Psoas muscle (tissue), 8 donors: ENCODE measurements around the gene WASF3. TPM values are rescaled to one million over a fixed set of nuclear protein-coding genes. Genes with fewer than 3 reads are reported as not detected.

Experiments used
- ATAC-seq, 4 donors: fragments of 200-7000 bp; cut with Tn5 transposase; one replicate each; pipeline ENCODE4 v1.9.1; 2020; ENCODE audit warnings: moderate library complexity in 3 of 4, mild to moderate bottlenecking in 2 of 4
- DNase-seq, 2 donors: peaks; one replicate each; pipeline ENCODE4 v3.0.0-alpha.2; 2020
- H3K27ac ChIP-seq: fragments of 200-600 bp; one replicate; pipeline ENCODE4 v1.8.0; 2022
- H3K27me3 ChIP-seq, 3 donors: fragments of 200-600 bp in 1 of 3; one replicate each; pipeline versions ENCODE4 v1.6.1 to v1.8.0; 2013 to 2022; ENCODE audit warnings: low read length in 2 of 3, mild to moderate bottlenecking in 2 of 3, moderate library complexity in 1 of 3; ENCODE audit not compliant: insufficient read depth in 3 of 3
- H3K36me3 ChIP-seq, 2 donors: fragments of 200-600 bp in 1 of 2; one replicate each; pipeline versions ENCODE4 v1.6.1 to v1.8.0; 2013 to 2022; ENCODE audit warnings: low read depth in 1 of 2, mild to moderate bottlenecking in 1 of 2, moderate library complexity in 1 of 2; ENCODE audit not compliant: insufficient read depth in 1 of 2
- H3K4me1 ChIP-seq: fragments of 200-600 bp; one replicate; pipeline ENCODE4 v1.8.0; 2022
- H3K4me3 ChIP-seq: fragments of 200-600 bp; one replicate; pipeline ENCODE4 v1.8.0; 2022; ENCODE audit warnings: mild to moderate bottlenecking
- H3K9me3 ChIP-seq: fragments of 200-600 bp; one replicate; pipeline ENCODE4 v1.8.0; 2022
- WGBS, 3 donors: extraction: QIAGEN DNeasy Blood & Tissue Kit; methylation state at CpG; one replicate each; pipeline versions ENCODE4 v1.1.6 to v1.1.7; 2013; 5-methylcytosine and 5-hydroxymethylcytosine counted together
- intact Hi-C, 2 donors: fragments of 100-400 bp; cut with DNase I; formaldehyde crosslinking; loops; one replicate each; pipeline versions ENCODE4 v1.11.0 to v1.14.2; 2022
- polyA plus RNA-seq, 3 donors: library from polyadenylated mRNA; stranded (reverse); fragments of 200-250 nt; gene quantifications; one replicate each; pipeline ENCODE4 v1.2.3, GENCODE V29; 2013
- total RNA-seq, 4 donors: library from RNA; stranded (reverse); fragmentation: NEBNext Ultra II Directional in 2 of 4; extraction: Animal tissue kit (Norgen Biotek cat#: 25700) in 2 of 4; gene quantifications; one replicate each; pipeline versions ENCODE4 v1.2.1 to v1.2.4, GENCODE V29; 2021 to 2023
- TF ChIP-seq, protein P1 (sequence below): fragments of 200-600 bp; IDR thresholded peaks from one replicate; pipeline ENCODE4 v1.8.0; 2022; ENCODE audit warnings: antibody characterized with exemption
- donor health status: healthy with polysubstance abuse.
- donor health status: DM: no; HTN: no; CAD: no; lungs with moderate emphysema.
- donor health status: Bipolar disorder and iron deficiency.
- donor health status: healthy.
- donor health status: DM: yes; HTN: yes; CAD: no.
- donor health status: DM: no; HTN: no; CAD: no.
- donor health status: DM: no; HTN: no; CAD: no.
- donor health status: DM: yes; HTN: yes; CAD: no.

WASF3 gene
- total and polyA plus RNA-seq, 7 donors = 2.5 to 9.7 (median 6.8) TPM

DNA sequence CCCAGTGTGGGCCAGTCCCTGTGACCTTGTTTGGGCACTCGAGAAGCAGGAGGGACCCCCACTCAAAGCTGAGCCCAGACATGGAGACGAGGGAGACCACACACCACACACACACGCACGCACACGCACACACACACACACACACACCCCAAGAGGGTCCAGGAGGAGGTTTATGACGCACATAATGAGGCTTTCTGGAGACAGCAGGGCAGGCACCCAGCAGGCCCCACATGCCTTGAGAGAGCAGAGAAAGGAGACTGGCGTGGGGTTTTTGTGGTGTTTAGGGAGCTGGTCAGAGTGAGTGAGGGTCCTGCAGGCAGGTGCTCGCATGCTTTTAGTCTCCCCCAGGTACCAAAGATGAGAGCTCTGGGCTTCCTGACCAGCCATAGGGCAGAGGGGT lies 160.7 kb downstream of the WASF3 start:
- TF ChIP-seq, protein P1, sequence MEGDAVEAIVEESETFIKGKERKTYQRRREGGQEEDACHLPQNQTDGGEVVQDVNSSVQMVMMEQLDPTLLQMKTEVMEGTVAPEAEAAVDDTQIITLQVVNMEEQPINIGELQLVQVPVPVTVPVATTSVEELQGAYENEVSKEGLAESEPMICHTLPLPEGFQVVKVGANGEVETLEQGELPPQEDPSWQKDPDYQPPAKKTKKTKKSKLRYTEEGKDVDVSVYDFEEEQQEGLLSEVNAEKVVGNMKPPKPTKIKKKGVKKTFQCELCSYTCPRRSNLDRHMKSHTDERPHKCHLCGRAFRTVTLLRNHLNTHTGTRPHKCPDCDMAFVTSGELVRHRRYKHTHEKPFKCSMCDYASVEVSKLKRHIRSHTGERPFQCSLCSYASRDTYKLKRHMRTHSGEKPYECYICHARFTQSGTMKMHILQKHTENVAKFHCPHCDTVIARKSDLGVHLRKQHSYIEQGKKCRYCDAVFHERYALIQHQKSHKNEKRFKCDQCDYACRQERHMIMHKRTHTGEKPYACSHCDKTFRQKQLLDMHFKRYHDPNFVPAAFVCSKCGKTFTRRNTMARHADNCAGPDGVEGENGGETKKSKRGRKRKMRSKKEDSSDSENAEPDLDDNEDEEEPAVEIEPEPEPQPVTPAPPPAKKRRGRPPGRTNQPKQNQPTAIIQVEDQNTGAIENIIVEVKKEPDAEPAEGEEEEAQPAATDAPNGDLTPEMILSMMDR = no peak
- H3K4me3 ChIP-seq = no peak overlapping the region
- H3K27me3 ChIP-seq = peaks cover 0 to 2% (median 0%) of the 10 kb centered on the region in 3 donors
- ATAC-seq = no peak
- no peaks in the 10 kb centered on the region for H3K36me3 ChIP-seq
- no peaks in the 10 kb centered on the region for H3K4me1 ChIP-seq
- intact Hi-C loops = no loop called here
- 69 to 84% (median 74%) methylated on average over 8 of the region's 8 CpGs for WGBS, 3 donors
- H3K9me3 ChIP-seq = no peaks in the 10 kb centered on the region
- no peak for DNase-seq
- no peak overlapping the region for H3K27ac ChIP-seq

GRCh38 chr13:26718872-26719271 lies 161.4 kb downstream of the WASF3 start:
- no peaks in the 10 kb centered on the region for H3K4me1 ChIP-seq
- WGBS, 3 donors = 75 to 82% (median 80%) methylated on average over 5 of the region's 5 CpGs
- no peaks in the 10 kb centered on the region for H3K9me3 ChIP-seq
- no peaks in the 10 kb centered on the region for H3K36me3 ChIP-seq
- TF ChIP-seq, protein P1 = no peak
- H3K27ac ChIP-seq = no peak overlapping the region
- ATAC-seq (no peak), DNase-seq (no peak)
- H3K4me3 ChIP-seq = no peak overlapping the region
- peaks cover 0 to 2% (median 0%) of the 10 kb centered on the region in 3 donors for H3K27me3 ChIP-seq
- intact Hi-C loops = no loop called here

DNA sequence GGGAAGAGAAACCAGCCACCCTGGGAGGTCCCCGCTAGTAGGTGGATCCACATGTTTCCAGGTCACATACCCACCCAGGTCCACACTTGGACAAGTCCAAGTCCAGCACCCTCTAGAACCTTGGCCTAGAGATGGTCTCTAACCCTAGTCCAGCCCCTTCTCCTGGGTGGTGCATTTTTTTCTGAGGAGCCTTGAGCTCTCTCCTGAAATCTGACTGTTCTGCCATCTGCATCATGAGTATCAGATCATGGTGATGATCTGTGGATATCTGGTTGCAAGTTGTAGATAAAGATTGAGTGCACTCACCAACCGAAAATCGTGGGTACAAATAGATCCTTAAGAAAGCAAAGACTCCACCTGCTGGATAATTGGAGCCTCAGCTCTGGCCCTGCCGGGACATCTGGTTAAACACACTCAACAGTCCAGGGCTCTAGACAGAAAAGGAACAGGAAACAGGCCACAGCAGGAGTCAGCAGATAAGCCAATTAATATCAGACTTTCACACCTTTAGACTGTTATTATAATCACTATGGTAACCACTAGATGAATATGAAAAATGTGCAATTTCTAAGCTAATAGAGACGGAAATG lies 162.0 kb downstream of the WASF3 start:
- WGBS, 3 donors = 33 to 59% (median 50%) methylated on average over 5 of the region's 5 CpGs
- no peak for ATAC-seq

DNA sequence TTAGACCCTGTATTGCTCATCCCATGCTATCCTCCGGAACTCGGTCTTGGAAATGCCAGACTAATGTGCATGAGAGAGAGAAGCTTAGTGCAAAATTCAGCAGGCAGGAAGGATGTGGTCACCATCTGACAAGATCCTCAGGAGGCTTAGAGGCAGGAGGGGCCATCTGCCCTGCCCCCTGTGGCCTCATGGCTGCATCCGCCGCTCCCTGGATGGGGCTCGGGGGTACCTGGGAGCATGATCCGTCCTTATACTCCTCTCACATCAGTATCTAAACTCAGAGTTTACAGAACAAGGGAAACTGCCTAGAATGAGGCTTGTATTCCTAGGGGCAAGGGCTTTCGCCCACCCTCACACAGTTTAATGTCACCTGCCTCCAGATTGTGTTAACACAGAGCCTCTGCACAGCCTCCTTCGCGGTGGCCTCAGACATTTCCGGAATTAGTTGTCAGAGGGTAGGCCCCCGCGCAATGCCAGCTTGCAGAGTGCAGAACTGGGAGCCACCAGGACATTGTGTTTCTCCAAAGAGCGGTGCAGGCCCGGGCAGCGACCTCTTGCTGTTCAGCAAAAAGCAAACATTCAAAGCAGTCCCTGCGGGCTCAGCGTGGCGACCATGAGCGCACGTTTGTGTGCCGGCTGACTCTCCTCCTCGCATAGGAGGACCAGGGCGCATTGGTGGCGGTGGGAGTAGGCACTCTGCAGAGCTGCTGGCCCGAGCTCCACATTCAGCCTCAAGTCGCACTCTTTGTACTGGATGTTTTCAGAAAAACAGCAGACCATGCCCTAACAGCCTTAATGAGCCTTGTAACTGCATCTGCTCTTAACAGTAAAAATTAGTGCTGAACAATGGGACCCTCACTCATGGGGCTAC lies 164.0 kb downstream of the WASF3 start:
- no peak for ATAC-seq
- H3K27ac ChIP-seq = no peak overlapping the region
- H3K4me1 ChIP-seq = no peaks in the 10 kb centered on the region
- H3K4me3 ChIP-seq = no peak overlapping the region
- DNase-seq = peak; percentile 23 to 59
- H3K9me3 ChIP-seq = no peaks in the 10 kb centered on the region
- no peaks in the 10 kb centered on the region for H3K36me3 ChIP-seq
- TF ChIP-seq, protein P1 = no peak
- H3K27me3 ChIP-seq = peaks cover 0 to 2% (median 0%) of the 10 kb centered on the region in 3 donors
- intact Hi-C loops = no loop called here
- 58 to 68% (median 65%) methylated on average over 26 of the region's 26 CpGs for WGBS, 3 donors

More for the DNA sequence above, 162.0 kb downstream of the WASF3 start:
- intact Hi-C loops = no loop called here
- Histone ChIP-seq H3K4me3 (no peak overlapping the region), H3K9me3 (no peaks in the 10 kb centered on the region), H3K4me1 (no peaks in the 10 kb centered on the region), H3K36me3 (no peaks in the 10 kb centered on the region), H3K27me3 (peaks cover 0 to 2% (median 0%) of the 10 kb centered on the region in 3 donors), H3K27ac (no peak overlapping the region)
- TF ChIP-seq, protein P1 = no peak
- DNase-seq = no peak
